Ishikawa (cell line): ENCODE data around the gene HMOX1.

Source experiments
- EGR1 ChIP-seq: IDR thresholded peaks from 2 replicates; pipeline ENCODE4 v1.6.1; 2012
- RAD21 ChIP-seq: IDR thresholded peaks from 2 replicates; pipeline ENCODE4 v1.6.1; 2012; ENCODE audit warnings: low read depth

- TF ChIP-seq EGR1 (no peak), RAD21 (no peak)
Observed at GRCh38 chr22:35432228-35432905, 51.5 kb downstream of the HMOX1 start.
